ENCODE results near the gene ADAMTSL1. TPM values are rescaled to one million over a fixed set of nuclear protein-coding genes. Genes with fewer than 3 reads are reported as not detected.

The ADAMTSL1 gene
- total RNA-seq, 1 experiment from 2014 or later = 0.94 TPM

DNA sequence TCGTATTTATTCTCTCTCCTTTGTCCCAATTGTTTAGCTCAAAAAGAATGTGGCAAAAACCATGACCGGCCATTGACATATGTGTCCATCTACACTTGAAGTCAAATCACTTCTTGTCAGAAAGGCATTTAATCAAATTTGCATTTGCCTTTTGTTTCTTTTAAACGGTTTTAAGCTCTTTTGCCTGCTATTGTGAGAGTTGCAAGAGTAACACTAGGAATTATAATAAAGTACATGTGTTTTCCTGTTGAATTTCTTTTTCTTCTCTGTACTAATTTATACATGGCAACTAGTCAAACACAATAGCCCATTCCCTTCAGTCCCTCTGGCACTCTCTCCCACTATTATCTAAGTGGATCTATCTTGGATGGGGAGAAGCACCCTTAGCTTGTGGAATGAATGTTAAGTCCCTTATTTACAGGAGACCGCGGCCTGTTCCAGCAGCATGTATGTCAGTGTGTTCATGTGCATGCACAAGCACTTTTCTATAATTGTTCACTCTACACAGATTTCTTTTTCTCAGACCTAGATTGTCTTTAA lies 3.2 kb downstream of the ADAMTSL1 start:
- TF ChIP-seq ZSCAN18 (CRISPR knock-in tag; IDR thresholded peaks at IDR 0.05) = no peak
- TF ChIP-seq, protein P1, sequence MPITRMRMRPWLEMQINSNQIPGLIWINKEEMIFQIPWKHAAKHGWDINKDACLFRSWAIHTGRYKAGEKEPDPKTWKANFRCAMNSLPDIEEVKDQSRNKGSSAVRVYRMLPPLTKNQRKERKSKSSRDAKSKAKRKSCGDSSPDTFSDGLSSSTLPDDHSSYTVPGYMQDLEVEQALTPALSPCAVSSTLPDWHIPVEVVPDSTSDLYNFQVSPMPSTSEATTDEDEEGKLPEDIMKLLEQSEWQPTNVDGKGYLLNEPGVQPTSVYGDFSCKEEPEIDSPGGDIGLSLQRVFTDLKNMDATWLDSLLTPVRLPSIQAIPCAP (CRISPR knock-in tag; IDR thresholded peaks at IDR 0.05) = no peak
- TF ChIP-seq ZNF416 (CRISPR knock-in tag; IDR thresholded peaks at IDR 0.05) = no peak
- TF ChIP-seq NR1H2 (CRISPR knock-in tag; IDR thresholded peaks at IDR 0.05) = no peak
- TF ChIP-seq, protein P2, sequence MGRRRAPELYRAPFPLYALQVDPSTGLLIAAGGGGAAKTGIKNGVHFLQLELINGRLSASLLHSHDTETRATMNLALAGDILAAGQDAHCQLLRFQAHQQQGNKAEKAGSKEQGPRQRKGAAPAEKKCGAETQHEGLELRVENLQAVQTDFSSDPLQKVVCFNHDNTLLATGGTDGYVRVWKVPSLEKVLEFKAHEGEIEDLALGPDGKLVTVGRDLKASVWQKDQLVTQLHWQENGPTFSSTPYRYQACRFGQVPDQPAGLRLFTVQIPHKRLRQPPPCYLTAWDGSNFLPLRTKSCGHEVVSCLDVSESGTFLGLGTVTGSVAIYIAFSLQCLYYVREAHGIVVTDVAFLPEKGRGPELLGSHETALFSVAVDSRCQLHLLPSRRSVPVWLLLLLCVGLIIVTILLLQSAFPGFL (CRISPR knock-in tag; IDR thresholded peaks at IDR 0.05; ENCODE audit: borderline replicate concordance) = no peak
- TF ChIP-seq PRRX2 (CRISPR knock-in tag; IDR thresholded peaks at IDR 0.05) = no peak
- no peak for TF ChIP-seq ZNF532 (CRISPR knock-in tag; IDR thresholded peaks at IDR 0.05; ENCODE audit: borderline replicate concordance)
- no peak for TF ChIP-seq ATF6 (CRISPR knock-in tag; IDR thresholded peaks at IDR 0.05)
- no peak for TF ChIP-seq ZNF232 (CRISPR knock-in tag; IDR thresholded peaks at IDR 0.05)
- no peak for TF ChIP-seq GTF2I (CRISPR knock-in tag; conservative IDR thresholded peaks at IDR 0.05)
- no peak for TF ChIP-seq CDX4 (CRISPR knock-in tag; IDR thresholded peaks at IDR 0.05; ENCODE audit: borderline replicate concordance)
- no peak for TF ChIP-seq JAZF1 (CRISPR knock-in tag; IDR thresholded peaks at IDR 0.05)
- no peak for TF ChIP-seq E2F5 (CRISPR knock-in tag; IDR thresholded peaks at IDR 0.05)
- TF ChIP-seq ATF2 (CRISPR knock-in tag; IDR thresholded peaks at IDR 0.05; ENCODE audit: borderline replicate concordance, low read depth) = no peak
- TF ChIP-seq TP53 (CRISPR knock-in tag; IDR thresholded peaks at IDR 0.05) = no peak
- TF ChIP-seq SP1 (CRISPR knock-in tag; conservative IDR thresholded peaks at IDR 0.05) = no peak
- ATAC-seq (no peak), DNase-seq (ENCODE audit: low spot score) (no peak)
- Mint-ChIP-seq H3K4me3 (no peak overlapping the region), H3K4me1 (peaks cover 42% of the 10 kb centered on the region), H3K36me3 (no peaks in the 10 kb centered on the region), H3K27me3 (ENCODE audit: low read depth) (no peaks in the 10 kb centered on the region), H3K9me3 (no peaks in the 10 kb centered on the region), H3K27ac (no peak overlapping the region)
- ChIA-PET POLR2A (no interaction called here), CTCF (interaction anchor here (1.4 to 1.7 kb wide), 2 partner anchors 34 to 988 kb away, joined by 3 to 6 read pairs; no protein-coding TSS in a partner anchor)
